ENCODE measurements around the gene WWOX. TPM values are rescaled to one million over a fixed set of nuclear protein-coding genes. Genes with fewer than 3 reads are reported as not detected.

The WWOX gene
- total RNA-seq, 1 experiment from 2014 or later, result 15.6 TPM

GRCh38 chr16:78611318-78611717 lies 511.9 kb downstream of the WWOX start:
- Histone ChIP-seq H3K79me2 (ENCODE audit: insufficient read depth, low read length) (no peaks in the 10 kb centered on the region), H2BK20ac (ENCODE audit: low read depth, low read length, poor library complexity, severe bottlenecking) (no peak overlapping the region), H4K91ac (ENCODE audit: insufficient read length, low read depth, low read length) (no peak overlapping the region), H3K27me3 (ENCODE audit: insufficient read depth, low read length) (no peaks in the 10 kb centered on the region), H2BK12ac (ENCODE audit: insufficient read length, low read depth, low read length) (no peak overlapping the region), H2BK15ac (ENCODE audit: low read depth, low read length) (no peak overlapping the region), H3K9ac (ENCODE audit: extremely low read depth, insufficient read length, low read length) (no peak overlapping the region), H2BK5ac (ENCODE audit: insufficient read length, low read length) (no peak overlapping the region), H3K56ac (ENCODE audit: insufficient read length, low read depth, low read length) (no peak overlapping the region), H3K18ac (ENCODE audit: insufficient read length, low read depth, low read length) (no peak overlapping the region), H3K27ac (ENCODE audit: insufficient read length, low read depth, low read length) (no peak overlapping the region), H3K23ac (ENCODE audit: insufficient read length, low read depth, low read length) (no peak overlapping the region), H3K23me2 (ENCODE audit: insufficient read length, low read depth, low read length, poor library complexity, severe bottlenecking) (no peaks in the 10 kb centered on the region), H4K8ac (replicated peaks; ENCODE audit: insufficient read length, low read depth, low read length) (no peak overlapping the region), H3K14ac (ENCODE audit: insufficient read depth, low read length) (no peak overlapping the region), H3K9me3 (ENCODE audit: control insufficient read depth, low read depth, low read length) (no peaks in the 10 kb centered on the region), H3K4me1 (ENCODE audit: insufficient read depth, low read length) (peaks cover 8% of the 10 kb centered on the region), H3K4me2 (ENCODE audit: insufficient read depth, insufficient read length, low read length) (no peak overlapping the region), H2BK120ac (ENCODE audit: low read depth, low read length, poor library complexity, severe bottlenecking) (no peak overlapping the region), H3T11ph (ENCODE audit: low read length) (no peak overlapping the region), H3K4ac (ENCODE audit: low read depth, low read length) (no peak overlapping the region), H2AK5ac (ENCODE audit: insufficient read length, low read length) (no peak overlapping the region), H3K79me1 (ENCODE audit: insufficient read depth, low read depth, low read length, poor library complexity, severe bottlenecking) (no peaks in the 10 kb centered on the region), H4K5ac (ENCODE audit: insufficient read length, low read depth, low read length) (no peak overlapping the region), H4K20me1 (ENCODE audit: control insufficient read depth, insufficient read depth, insufficient read length) (no peaks in the 10 kb centered on the region), H2AFZ (ENCODE audit: low read length) (no peak overlapping the region)
- no peaks in the 10 kb centered on the region for H3K9me3 Mint-ChIP-seq
- no peak for TF ChIP-seq CTCF (conservative IDR thresholded peaks at IDR 0.05)
- H3K27me3 Mint-ChIP-seq (ENCODE audit: low read depth), result no peaks in the 10 kb centered on the region
- H3K4me1 Mint-ChIP-seq, result peaks cover 38 to 43% of the 10 kb centered on the region in 2 experiments
- WGBS (ENCODE audit: extremely low coverage, insufficient read length, low lambda C conversion rate), result no CpG with 5 or more reads among the region's 2 CpGs
- H3K27ac Mint-ChIP-seq, result no peak overlapping the region
- no peaks in the 10 kb centered on the region; a peak in 1 of 7 replicates for H3K36me3 Mint-ChIP-seq (ENCODE audit: insufficient read depth in 1 of 3, low read depth in 3 of 3)
- no peak for DNase-seq
- no peak overlapping the region for H3K4me3 Mint-ChIP-seq
